Measurements from ENCODE around the gene CRYBG2.

Gene CRYBG2

DNA sequence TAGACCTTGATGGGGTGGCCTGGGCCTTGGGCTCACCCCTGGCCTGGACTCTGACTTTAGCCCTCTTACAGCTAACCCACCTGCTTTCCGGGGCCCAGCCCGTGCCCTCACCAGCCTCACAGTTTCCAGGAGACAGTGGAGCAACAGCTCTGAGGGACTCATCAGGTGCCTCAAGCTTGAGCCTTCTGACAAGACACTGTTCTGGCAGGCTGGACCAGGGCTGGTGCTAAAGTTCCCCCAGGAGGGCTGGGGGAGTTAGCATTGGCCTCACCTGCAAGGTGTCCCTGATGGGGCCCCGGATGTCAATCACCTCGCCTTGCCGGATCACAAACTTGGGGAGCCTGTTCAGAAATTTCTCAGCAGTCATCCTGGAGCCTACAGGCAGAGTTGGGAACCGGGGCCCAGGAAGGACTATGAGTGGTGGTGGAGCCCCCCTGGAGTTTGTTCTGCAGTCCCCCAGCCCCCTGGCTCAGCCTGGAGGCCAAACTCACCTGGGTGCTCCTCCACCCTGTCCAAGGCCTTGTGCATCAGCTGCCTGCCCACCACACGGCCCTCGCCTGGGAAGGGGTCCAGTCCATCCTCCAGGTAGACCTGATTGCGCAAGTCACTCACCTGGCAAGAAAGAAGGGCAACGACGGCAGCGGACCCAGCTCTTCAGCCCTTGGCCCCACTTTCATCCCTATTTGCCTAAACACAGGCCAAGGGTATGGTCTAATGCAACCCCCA, 69.9 kb downstream of the CRYBG2 start:
- Histone ChIP-seq H3K4me2 (ENCODE audit: low read depth, low read length) (no peak overlapping the region), H3K9ac (ENCODE audit: low read length) (no peak overlapping the region), H3K4me1 (ENCODE audit: low read length) (peaks cover 27% of the 10 kb centered on the region), H3K27ac (ENCODE audit: low read length) (no peak overlapping the region), H3K9me3 (replicated peaks; ENCODE audit: insufficient read depth, low read length) (no peaks in the 10 kb centered on the region), H3F3A (ENCODE audit: insufficient read depth, low read length) (peaks cover 20% of the 10 kb centered on the region), H3K79me2 (ENCODE audit: low read length) (peaks cover 25% of the 10 kb centered on the region), H2AFZ (ENCODE audit: low read length) (no peak overlapping the region), H3K36me3 (replicated peaks; ENCODE audit: insufficient read depth, low read length) (no peaks in the 10 kb centered on the region), H3K27me3 (replicated peaks; ENCODE audit: insufficient read depth, low read length) (no peaks in the 10 kb centered on the region), H4K20me1 (ENCODE audit: insufficient read depth, low read length) (no peaks in the 10 kb centered on the region), H3K4me3 (ENCODE audit: low read length) (no peak overlapping the region), H3K9me2 (replicated peaks; ENCODE audit: insufficient read depth, low read length) (no peaks in the 10 kb centered on the region)
- TF ChIP-seq EZH2phosphoT487 (IDR thresholded peaks at IDR 0.05; ENCODE audit: low read length) (no peak), EZH2 (optimal IDR thresholded peaks at IDR 0.05; ENCODE audit: low read depth, low read length) (no peak)
- TF ChIP-seq, protein P1, sequence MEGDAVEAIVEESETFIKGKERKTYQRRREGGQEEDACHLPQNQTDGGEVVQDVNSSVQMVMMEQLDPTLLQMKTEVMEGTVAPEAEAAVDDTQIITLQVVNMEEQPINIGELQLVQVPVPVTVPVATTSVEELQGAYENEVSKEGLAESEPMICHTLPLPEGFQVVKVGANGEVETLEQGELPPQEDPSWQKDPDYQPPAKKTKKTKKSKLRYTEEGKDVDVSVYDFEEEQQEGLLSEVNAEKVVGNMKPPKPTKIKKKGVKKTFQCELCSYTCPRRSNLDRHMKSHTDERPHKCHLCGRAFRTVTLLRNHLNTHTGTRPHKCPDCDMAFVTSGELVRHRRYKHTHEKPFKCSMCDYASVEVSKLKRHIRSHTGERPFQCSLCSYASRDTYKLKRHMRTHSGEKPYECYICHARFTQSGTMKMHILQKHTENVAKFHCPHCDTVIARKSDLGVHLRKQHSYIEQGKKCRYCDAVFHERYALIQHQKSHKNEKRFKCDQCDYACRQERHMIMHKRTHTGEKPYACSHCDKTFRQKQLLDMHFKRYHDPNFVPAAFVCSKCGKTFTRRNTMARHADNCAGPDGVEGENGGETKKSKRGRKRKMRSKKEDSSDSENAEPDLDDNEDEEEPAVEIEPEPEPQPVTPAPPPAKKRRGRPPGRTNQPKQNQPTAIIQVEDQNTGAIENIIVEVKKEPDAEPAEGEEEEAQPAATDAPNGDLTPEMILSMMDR (IDR thresholded peaks at IDR 0.05; ENCODE audit: low read length) = no peak
- DNase-seq = no peak

DNA sequence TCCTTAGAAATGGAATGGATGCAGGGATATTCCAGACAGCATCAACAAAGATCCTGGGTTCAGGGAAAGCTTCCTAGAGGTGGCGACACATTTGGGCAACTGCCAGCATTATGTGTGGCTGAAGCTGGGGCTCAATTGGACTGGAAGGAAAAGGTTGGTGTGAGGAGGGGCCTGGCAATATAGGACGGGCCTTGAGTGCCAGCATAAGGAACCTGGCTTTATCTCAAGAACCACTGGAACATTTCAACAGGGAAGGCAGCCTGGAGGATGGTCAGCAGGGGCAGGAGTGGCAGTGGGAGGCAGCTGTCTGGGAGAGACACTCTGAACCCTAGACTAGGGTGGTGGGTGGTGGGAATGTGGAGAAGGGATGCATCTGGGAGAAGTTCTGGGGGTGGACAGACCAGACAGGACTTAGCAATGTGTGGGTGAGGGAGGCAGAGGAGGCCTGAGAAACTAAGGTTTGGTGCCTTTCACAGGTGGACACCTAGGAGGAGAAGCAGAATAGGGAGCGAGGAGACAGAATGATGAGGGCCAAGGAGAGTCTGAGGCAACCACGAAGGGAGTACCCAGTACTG, 70.6 kb downstream of the CRYBG2 start:
- peaks cover 25% of the 10 kb centered on the region for H3K79me2 ChIP-seq (ENCODE audit: low read length)
- no peak for DNase-seq
- H3K4me2 ChIP-seq (ENCODE audit: low read depth, low read length) = no peak overlapping the region

DNA sequence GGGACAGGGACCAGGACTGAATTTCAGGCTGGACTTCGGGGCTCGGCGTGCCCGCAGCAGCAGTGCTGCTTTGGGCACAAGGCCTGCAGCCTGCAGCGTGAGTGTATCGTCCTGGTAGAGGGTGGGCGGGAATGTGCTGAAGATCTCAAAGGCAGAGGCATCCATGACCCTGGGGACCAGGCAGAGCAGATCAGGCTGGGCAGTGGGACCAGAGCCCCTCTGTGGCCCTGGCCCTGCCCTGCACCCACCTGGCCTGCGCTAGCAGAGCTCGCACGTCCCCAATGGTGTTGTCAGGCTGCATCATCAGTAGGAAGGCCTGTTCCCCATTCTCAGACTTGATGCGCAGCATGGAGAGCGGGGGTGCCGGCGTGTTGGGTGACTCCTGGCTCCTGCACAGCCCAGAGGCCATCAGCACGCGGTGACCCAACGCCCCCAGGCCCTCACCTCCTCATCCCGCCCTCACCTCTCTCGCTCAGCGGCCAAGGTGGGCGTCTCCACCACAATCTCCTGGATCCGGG, 71.5 kb downstream of the CRYBG2 start:
- TF ChIP-seq, protein P1 (IDR thresholded peaks at IDR 0.05; ENCODE audit: low read length) = no peak
- TF ChIP-seq EZH2 (optimal IDR thresholded peaks at IDR 0.05; ENCODE audit: low read depth, low read length) (no peak), EZH2phosphoT487 (IDR thresholded peaks at IDR 0.05; ENCODE audit: low read length) (no peak)
- Histone ChIP-seq H3K4me1 (ENCODE audit: low read length) (peaks cover 16% of the 10 kb centered on the region), H3K4me2 (ENCODE audit: low read depth, low read length) (no peak overlapping the region), H3K9ac (ENCODE audit: low read length) (no peak overlapping the region), H3K36me3 (replicated peaks; ENCODE audit: insufficient read depth, low read length) (0 out of 2 replicates have a peak, but pooled peaks cover under 1% of the 10 kb centered on the region), H3K9me2 (replicated peaks; ENCODE audit: insufficient read depth, low read length) (no peaks in the 10 kb centered on the region), H3F3A (ENCODE audit: insufficient read depth, low read length) (peaks cover 21% of the 10 kb centered on the region), H4K20me1 (ENCODE audit: insufficient read depth, low read length) (no peaks in the 10 kb centered on the region), H3K27me3 (replicated peaks; ENCODE audit: insufficient read depth, low read length) (no peaks in the 10 kb centered on the region), H3K9me3 (replicated peaks; ENCODE audit: insufficient read depth, low read length) (no peaks in the 10 kb centered on the region), H3K27ac (ENCODE audit: low read length) (no peak overlapping the region), H3K79me2 (ENCODE audit: low read length) (peaks cover 25% of the 10 kb centered on the region), H2AFZ (ENCODE audit: low read length) (no peak overlapping the region), H3K4me3 (ENCODE audit: low read length) (no peak overlapping the region)
- DNase-seq = no peak

More for the DNA sequence above, 70.6 kb downstream of the CRYBG2 start:
- H3K9ac ChIP-seq (ENCODE audit: low read length) = no peak overlapping the region
- no peaks in the 10 kb centered on the region for H3K9me3 ChIP-seq (replicated peaks; ENCODE audit: insufficient read depth, low read length)
- no peaks in the 10 kb centered on the region for H4K20me1 ChIP-seq (ENCODE audit: insufficient read depth, low read length)
- H3K36me3 ChIP-seq (replicated peaks; ENCODE audit: insufficient read depth, low read length) = no peaks in the 10 kb centered on the region
- TF ChIP-seq EZH2phosphoT487 (IDR thresholded peaks at IDR 0.05; ENCODE audit: low read length) (no peak), EZH2 (optimal IDR thresholded peaks at IDR 0.05; ENCODE audit: low read depth, low read length) (no peak)
- TF ChIP-seq, protein P1 (IDR thresholded peaks at IDR 0.05; ENCODE audit: low read length) = no peak
- H3K9me2 ChIP-seq (replicated peaks; ENCODE audit: insufficient read depth, low read length) = no peaks in the 10 kb centered on the region
- H3K4me1 ChIP-seq (ENCODE audit: low read length) = peaks cover 25% of the 10 kb centered on the region
- no peak overlapping the region for H2AFZ ChIP-seq (ENCODE audit: low read length)
- H3F3A ChIP-seq (ENCODE audit: insufficient read depth, low read length) = peaks cover 23% of the 10 kb centered on the region
- H3K27me3 ChIP-seq (replicated peaks; ENCODE audit: insufficient read depth, low read length) = no peaks in the 10 kb centered on the region
- no peak overlapping the region for H3K4me3 ChIP-seq (ENCODE audit: low read length)
- no peak overlapping the region for H3K27ac ChIP-seq (ENCODE audit: low read length)
